IPS-15b (cell line): Measurements from ENCODE around the gene SPINK8.

Source experiments
- H3K27me3 ChIP-seq: one replicate; pipeline ENCODE4 v1.6.1; 2013; ENCODE audit warnings: low read length; ENCODE audit not compliant: control insufficient read depth, insufficient read depth
- H3K36me3 ChIP-seq: one replicate; pipeline ENCODE4 v1.6.1; 2013; ENCODE audit warnings: low read length; ENCODE audit not compliant: control insufficient read depth, insufficient read depth
- H3K4me1 ChIP-seq: one replicate; pipeline ENCODE4 v1.6.1; 2013; ENCODE audit warnings: mild to moderate bottlenecking, low read length; ENCODE audit not compliant: control insufficient read depth, insufficient read depth
- H3K4me3 ChIP-seq: one replicate; pipeline ENCODE4 v1.5.1; 2013; ENCODE audit warnings: low read depth, low read length
- H3K9ac ChIP-seq: one replicate; pipeline ENCODE4 v1.6.1; 2013; ENCODE audit warnings: low read depth, mild to moderate bottlenecking, low read length
- H3K9me3 ChIP-seq: one replicate; pipeline ENCODE4 v1.6.1; 2013; ENCODE audit warnings: mild to moderate bottlenecking, low read length; ENCODE audit not compliant: control insufficient read depth, insufficient read depth

SPINK8 gene

GRCh38 chr3:48318713-48319468 is 14.6 kb downstream of the SPINK8 start:
- no peak overlapping the region for H3K9ac ChIP-seq
- H3K27me3 ChIP-seq, result no peaks in the 10 kb centered on the region
- no peaks in the 10 kb centered on the region for H3K4me1 ChIP-seq
- no peak overlapping the region for H3K4me3 ChIP-seq
- no peaks in the 10 kb centered on the region for H3K36me3 ChIP-seq
- peaks cover 3% of the 10 kb centered on the region for H3K9me3 ChIP-seq

GRCh38 chr3:48314542-48314941 is 18.9 kb downstream of the SPINK8 start:
- Histone ChIP-seq H3K4me3 (no peak overlapping the region), H3K36me3 (no peaks in the 10 kb centered on the region), H3K9ac (no peak overlapping the region), H3K27me3 (no peaks in the 10 kb centered on the region), H3K9me3 (peaks cover 3% of the 10 kb centered on the region), H3K4me1 (no peaks in the 10 kb centered on the region)

GRCh38 chr3:48306860-48307530 is 26.5 kb downstream of the SPINK8 start:
- no peak overlapping the region for H3K9ac ChIP-seq
- H3K36me3 ChIP-seq, result no peaks in the 10 kb centered on the region

GRCh38 chr3:48306290-48306689 is 27.2 kb downstream of the SPINK8 start:
- H3K4me3 ChIP-seq, result no peak overlapping the region
- no peaks in the 10 kb centered on the region for H3K4me1 ChIP-seq
- no peak overlapping the region for H3K9ac ChIP-seq
- peaks cover 10% of the 10 kb centered on the region for H3K27me3 ChIP-seq
- no peaks in the 10 kb centered on the region for H3K9me3 ChIP-seq
- H3K36me3 ChIP-seq, result no peaks in the 10 kb centered on the region

More at GRCh38 chr3:48306860-48307530, 26.5 kb downstream of the SPINK8 start:
- H3K4me1 ChIP-seq, result no peaks in the 10 kb centered on the region
- peaks cover 10% of the 10 kb centered on the region for H3K27me3 ChIP-seq
- no peaks in the 10 kb centered on the region for H3K9me3 ChIP-seq
- no peak overlapping the region for H3K4me3 ChIP-seq

- Histone ChIP-seq H3K9me3 (no peaks in the 10 kb centered on the region), H3K36me3 (no peaks in the 10 kb centered on the region), H3K4me3 (no peak overlapping the region), H3K27me3 (peaks cover 10% of the 10 kb centered on the region), H3K4me1 (peaks cover 1% of the 10 kb centered on the region), H3K9ac (no peak overlapping the region)
Observed at GRCh38 chr3:48305396-48305795, 28.1 kb downstream of the SPINK8 start.

- no peaks in the 10 kb centered on the region for H3K9me3 ChIP-seq
- no peak overlapping the region for H3K9ac ChIP-seq
- no peaks in the 10 kb centered on the region for H3K36me3 ChIP-seq
- H3K4me1 ChIP-seq, result peaks cover 3% of the 10 kb centered on the region
- H3K4me3 ChIP-seq, result no peak overlapping the region
- peaks cover 5% of the 10 kb centered on the region for H3K27me3 ChIP-seq
Observed at GRCh38 chr3:48303021-48303420, 30.4 kb downstream of the SPINK8 start.

- H3K4me1 ChIP-seq, result peaks cover 3% of the 10 kb centered on the region
Observed at GRCh38 chr3:48301800-48302166, 31.7 kb downstream of the SPINK8 start.

GRCh38 chr3:48301020-48301799 is 32.3 kb downstream of the SPINK8 start, which contains the start of gene NME6:
Gene NME6 (minus strand): TSS chr3:48301367.
- no peaks in the 10 kb centered on the region for H3K27me3 ChIP-seq
- H3K4me3 ChIP-seq, result peak within 1 kb of the TSS; percentile 98
- H3K4me1 ChIP-seq, result peaks cover 3% of the 10 kb centered on the region
- no peaks in the 10 kb centered on the region for H3K9me3 ChIP-seq
- peak within 1 kb of the TSS; percentile 85 for H3K9ac ChIP-seq
- H3K36me3 ChIP-seq, result no peaks in the 10 kb centered on the region

More at GRCh38 chr3:48301800-48302166, 31.7 kb downstream of the SPINK8 start:
- Histone ChIP-seq H3K9me3 (no peaks in the 10 kb centered on the region), H3K27me3 (peaks cover under 1% of the 10 kb centered on the region), H3K4me3 (peak overlapping the region; percentile 98), H3K9ac (peak overlapping the region; percentile 85), H3K36me3 (no peaks in the 10 kb centered on the region)

- Histone ChIP-seq H3K27me3 (no peaks in the 10 kb centered on the region), H3K9ac (peak overlapping the region; percentile 57), H3K4me3 (peak overlapping the region; percentile 98), H3K4me1 (peaks cover 3% of the 10 kb centered on the region), H3K36me3 (no peaks in the 10 kb centered on the region), H3K9me3 (no peaks in the 10 kb centered on the region)
Observed at GRCh38 chr3:48299746-48300712, 33.4 kb downstream of the SPINK8 start.

- no peaks in the 10 kb centered on the region for H3K27me3 ChIP-seq
- no peaks in the 10 kb centered on the region for H3K36me3 ChIP-seq
- no peaks in the 10 kb centered on the region for H3K9me3 ChIP-seq
- peaks cover 3% of the 10 kb centered on the region for H3K4me1 ChIP-seq
- no peak overlapping the region for H3K4me3 ChIP-seq
- no peak overlapping the region for H3K9ac ChIP-seq
Observed at GRCh38 chr3:48297111-48297810, 36.2 kb downstream of the SPINK8 start.
